Activated CD4-positive, alpha-beta memory T cell treated with anti-CD3 and anti-CD28 coated beads for 36 hours (primary cell): ENCODE data around the gene KNDC1. TPM values are rescaled to one million over a fixed set of nuclear protein-coding genes. Genes with fewer than 3 reads are reported as not detected.
"Not testable (repeated sequence)": the region's sequence is repeated elsewhere in the genome, so short reads cannot be mapped to it uniquely, and the experiment has no call there.

Experiments used
- CTCF ChIA-PET: fragments of 350-600 bp; sonication (Branson Sonifier 250); formaldehyde crosslinking; loops from one replicate; lab custom pipeline; 2021; ENCODE audit warnings: antibody characterized with exemption, inconsistent platforms; lab: Charles Lee
- POLR2A ChIA-PET: fragments of 350-600 bp; sonication (Branson Sonifier 250); formaldehyde crosslinking; loops from one replicate; lab custom pipeline; 2021; ENCODE audit warnings: antibody characterized with exemption; lab: Charles Lee
- DNase-seq: peaks from one replicate; pipeline ENCODE4 v3.0.0-alpha.2; 2020
- H3K27ac Mint-ChIP-seq: one replicate; pipeline ENCODE4 v1.8.0; 2021; ENCODE audit warnings: mixed read lengths
- H3K27me3 Mint-ChIP-seq: one replicate; pipeline ENCODE4 v1.8.0; 2021; ENCODE audit warnings: mixed read lengths
- H3K36me3 Mint-ChIP-seq: one replicate; pipeline ENCODE4 v1.8.0; 2021; ENCODE audit warnings: mixed read lengths
- H3K4me1 Mint-ChIP-seq: one replicate; pipeline ENCODE4 v1.8.0; 2021; ENCODE audit warnings: low read depth, mixed read lengths
- H3K4me3 Mint-ChIP-seq: one replicate; pipeline ENCODE4 v1.8.0; 2021; ENCODE audit warnings: mild to moderate bottlenecking, mixed read lengths
- H3K9me3 Mint-ChIP-seq: one replicate; pipeline ENCODE4 v1.8.0; 2021; ENCODE audit warnings: mixed read lengths
- intact Hi-C: fragments of 100-400 bp; cut with micrococcal nuclease; formaldehyde crosslinking; loops from one replicate; pipeline ENCODE4 v1.15.1; 2023
- total RNA-seq, 2 experiments: library from RNA; stranded (reverse); gene quantifications; one replicate each; pipeline ENCODE4 v1.2.3, GENCODE V29; 2021

Gene KNDC1
- total RNA-seq, 2 experiments from 2014 or later, result 0.17 to 0.70 TPM

GRCh38 chr10:133225707-133226191 lies 65.7 kb downstream of the KNDC1 start:
- H3K4me1 Mint-ChIP-seq, result peaks cover 23% of the 10 kb centered on the region
- H3K9me3 Mint-ChIP-seq, result no peaks in the 10 kb centered on the region
- H3K4me3 Mint-ChIP-seq, result peak overlapping the region; percentile 35
- CTCF ChIA-PET, result interaction anchor here (0.8 to 3.6 kb wide), 3 partner anchors 32 to 82 kb away, joined by 3 to 17 read pairs (median 4); no protein-coding TSS in a partner anchor
- peak overlapping the region; percentile 28 for H3K27ac Mint-ChIP-seq
- POLR2A ChIA-PET, result interaction anchor here (0.9 kb wide), 1 partner anchor 37 kb away, joined by 4 read pairs; no protein-coding TSS in a partner anchor
- no peaks in the 10 kb centered on the region for H3K36me3 Mint-ChIP-seq
- intact Hi-C loops, result loop anchor here (1.0 kb wide), 1 partner anchor 81 kb away; no protein-coding TSS in a partner anchor
- DNase-seq, result peak; percentile 57
- peaks cover 41% of the 10 kb centered on the region for H3K27me3 Mint-ChIP-seq

DNA sequence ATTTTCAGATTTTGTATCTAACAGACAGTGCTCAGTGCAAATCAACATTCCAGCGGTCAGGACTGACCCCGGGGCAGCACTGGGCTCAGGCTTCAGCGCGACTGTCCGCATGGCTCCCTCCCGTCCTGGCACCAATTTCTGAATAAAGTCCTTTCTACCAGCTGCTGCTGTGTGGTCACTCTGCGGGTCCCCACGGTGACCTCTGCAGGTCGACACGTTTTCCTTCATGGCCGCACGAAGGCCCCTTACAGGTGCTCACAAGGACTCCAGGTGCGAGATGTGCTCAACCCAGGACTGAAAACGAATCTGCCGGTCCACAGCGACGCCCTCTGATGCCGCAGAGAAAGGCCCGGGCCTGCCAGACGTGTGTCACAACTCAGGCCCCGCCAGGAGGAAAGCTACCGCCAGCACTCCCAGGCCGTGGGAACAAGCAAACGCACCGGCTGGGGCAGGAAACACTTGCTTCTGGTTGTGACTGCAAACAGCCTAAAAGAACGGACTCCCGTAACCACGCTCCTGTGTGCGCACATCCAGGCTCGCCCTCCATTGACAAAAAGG lies 66.3 kb downstream of the KNDC1 start:
- H3K27me3 Mint-ChIP-seq, result peaks cover 40% of the 10 kb centered on the region

DNA sequence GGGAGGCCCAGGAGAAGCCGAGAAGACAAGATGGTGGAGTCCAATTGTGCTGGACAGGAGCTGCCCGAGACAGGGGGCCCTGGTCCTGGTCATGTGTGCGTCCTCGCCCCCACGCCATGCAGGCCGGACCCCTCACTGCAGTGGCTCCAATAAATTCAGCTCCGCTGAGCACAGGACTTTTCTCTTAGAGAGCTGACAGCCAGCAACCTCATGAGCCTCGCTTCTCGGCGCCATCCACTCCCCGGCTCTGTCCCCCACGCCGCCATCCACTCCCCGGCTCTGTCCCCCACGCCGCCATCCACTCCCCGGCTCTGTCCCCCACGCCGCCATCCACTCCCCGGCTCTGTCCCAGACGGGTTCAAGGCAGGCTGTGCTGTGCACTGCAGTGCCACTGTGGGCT lies 67.2 kb downstream of the KNDC1 start:
- ChIA-PET CTCF (interaction anchor here (3.6 kb wide), 1 partner anchor 84 kb away, joined by 17 read pairs; no protein-coding TSS in a partner anchor), POLR2A (interaction anchor here (0.6 kb wide), 1 partner anchor 103 kb away, joined by 3 read pairs; no protein-coding TSS in a partner anchor)
- intact Hi-C loops, result no loop called here
- Mint-ChIP-seq H3K27me3 (peaks cover 47% of the 10 kb centered on the region), H3K36me3 (no peaks in the 10 kb centered on the region), H3K9me3 (no peaks in the 10 kb centered on the region), H3K27ac (no peak overlapping the region), H3K4me3 (no peak overlapping the region), H3K4me1 (peaks cover 25% of the 10 kb centered on the region)
- DNase-seq, result no peak

More for the DNA sequence above, 66.3 kb downstream of the KNDC1 start:
- no peaks in the 10 kb centered on the region for H3K9me3 Mint-ChIP-seq
- no peaks in the 10 kb centered on the region for H3K36me3 Mint-ChIP-seq
- H3K4me3 Mint-ChIP-seq, result peak overlapping the region; percentile 4
- ChIA-PET CTCF (interaction anchor here (1.1 to 3.6 kb wide), 2 partner anchors 31 to 83 kb away, joined by 3 to 17 read pairs; no protein-coding TSS in a partner anchor), POLR2A (no interaction called here)
- intact Hi-C loops, result loop anchor here (1.0 kb wide), 1 partner anchor 82 kb away; no protein-coding TSS in a partner anchor
- H3K4me1 Mint-ChIP-seq, result peaks cover 24% of the 10 kb centered on the region
- DNase-seq, result peak; percentile 43
- H3K27ac Mint-ChIP-seq, result peak overlapping the region; percentile 10

GRCh38 chr10:133229265-133230043 lies 69.4 kb downstream of the KNDC1 start:
- CTCF ChIA-PET, result no interaction called here
- H3K27me3 Mint-ChIP-seq, result peaks cover 56% of the 10 kb centered on the region
- no peak for DNase-seq
- POLR2A ChIA-PET, result no interaction called here
- H3K4me3 Mint-ChIP-seq, result no peak overlapping the region
- intact Hi-C loops, result no loop called here
- H3K36me3 Mint-ChIP-seq, result no peaks in the 10 kb centered on the region
- peaks cover 25% of the 10 kb centered on the region for H3K4me1 Mint-ChIP-seq
- no peak overlapping the region for H3K27ac Mint-ChIP-seq
- no peaks in the 10 kb centered on the region for H3K9me3 Mint-ChIP-seq

DNA sequence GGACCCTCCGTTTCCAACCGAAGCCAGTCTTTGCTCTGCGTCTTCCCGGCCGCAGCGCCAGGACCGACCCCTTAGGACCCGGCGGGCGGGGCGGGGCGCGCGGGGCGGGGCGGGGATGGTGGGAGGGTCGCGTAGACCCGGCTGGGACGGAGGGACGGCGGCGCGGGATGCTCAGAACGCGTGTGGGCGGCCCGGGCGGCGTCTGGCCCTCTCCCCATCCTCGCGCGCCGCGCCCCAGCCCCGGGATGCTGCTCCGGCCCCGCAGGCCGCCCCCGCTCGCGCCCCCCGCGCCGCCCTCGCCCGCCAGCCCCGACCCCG lies 70.0 kb downstream of the KNDC1 start, which contains the start of gene UTF1:
Gene UTF1 (plus strand): TSS at position 174 of the 318 bp plus-strand sequence. CDS start 72 bp downstream, at position 246.
- intact Hi-C loops, result no loop called here
- Mint-ChIP-seq H3K9me3 (no peaks in the 10 kb centered on the region), H3K36me3 (no peaks in the 10 kb centered on the region), H3K27ac (no peak within 1 kb of the TSS), H3K4me3 (no peak within 1 kb of the TSS), H3K27me3 (peaks cover 56% of the 10 kb centered on the region), H3K4me1 (peaks cover 28% of the 10 kb centered on the region)
- ChIA-PET POLR2A (no interaction called here), CTCF (interaction anchor here (0.6 kb wide), 1 partner anchor 69 kb away, joined by 3 read pairs; no protein-coding TSS in a partner anchor)
- DNase-seq, result no peak

GRCh38 chr10:133230387-133231195 lies 70.6 kb downstream of the KNDC1 start:
- peaks cover 58% of the 10 kb centered on the region for H3K27me3 Mint-ChIP-seq
- no peaks in the 10 kb centered on the region for H3K9me3 Mint-ChIP-seq
- no peak overlapping the region for H3K4me3 Mint-ChIP-seq
- CTCF ChIA-PET, result interaction anchor here (0.6 kb wide), 1 partner anchor 70 kb away, joined by 3 read pairs; no protein-coding TSS in a partner anchor
- no peak for DNase-seq
- POLR2A ChIA-PET, result no interaction called here
- no peak overlapping the region for H3K27ac Mint-ChIP-seq
- H3K36me3 Mint-ChIP-seq, result no peaks in the 10 kb centered on the region
- peaks cover 26% of the 10 kb centered on the region for H3K4me1 Mint-ChIP-seq
- intact Hi-C loops, result no loop called here

GRCh38 chr10:133231244-133231945 lies 71.4 kb downstream of the KNDC1 start:
- Mint-ChIP-seq H3K9me3 (no peaks in the 10 kb centered on the region), H3K4me1 (peaks cover 21% of the 10 kb centered on the region), H3K4me3 (no peak overlapping the region), H3K36me3 (no peaks in the 10 kb centered on the region), H3K27me3 (peaks cover 54% of the 10 kb centered on the region), H3K27ac (no peak overlapping the region)
- ChIA-PET CTCF (no interaction called here), POLR2A (no interaction called here)
- intact Hi-C loops, result no loop called here
- DNase-seq, result no peak

DNA sequence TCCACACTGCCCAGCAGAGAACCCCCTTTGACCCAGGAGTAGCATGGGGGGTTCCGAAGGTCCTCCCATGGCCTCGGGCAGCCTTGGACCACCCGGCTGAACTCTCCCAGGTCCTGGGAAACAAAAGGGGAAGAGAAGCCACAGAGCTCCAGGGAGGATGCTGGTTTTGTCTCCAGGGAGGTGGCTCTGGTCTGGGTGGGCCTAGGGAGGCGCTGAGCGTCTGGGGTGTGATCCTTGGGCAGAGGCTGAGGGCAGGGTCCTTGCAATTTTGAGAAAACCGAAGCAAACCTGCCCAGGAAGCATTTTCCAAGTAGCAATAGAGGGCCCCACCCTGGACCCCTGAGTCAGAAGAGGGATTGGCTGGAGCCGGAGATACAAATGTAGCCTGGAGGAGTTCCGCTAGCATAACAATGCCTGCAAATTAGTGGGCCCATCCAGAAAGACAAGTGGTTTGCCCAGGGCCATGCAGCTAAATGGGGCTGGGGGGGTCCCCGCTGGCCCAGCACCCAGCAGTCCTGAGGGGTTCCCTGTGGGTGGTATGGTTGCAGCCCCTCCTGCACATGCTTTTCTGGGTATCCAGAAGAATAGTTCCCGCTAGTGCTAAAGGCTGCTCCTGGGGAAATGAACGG lies 72.0 kb downstream of the KNDC1 start:
- Mint-ChIP-seq H3K27me3 (peaks cover 48% of the 10 kb centered on the region), H3K4me3 (no peak overlapping the region), H3K9me3 (no peaks in the 10 kb centered on the region), H3K27ac (peak overlapping the region; percentile 51), H3K4me1 (peaks cover 15% of the 10 kb centered on the region), H3K36me3 (no peaks in the 10 kb centered on the region)
- ChIA-PET POLR2A (no interaction called here), CTCF (no interaction called here)
- DNase-seq, result no peak
- intact Hi-C loops, result no loop called here

DNA sequence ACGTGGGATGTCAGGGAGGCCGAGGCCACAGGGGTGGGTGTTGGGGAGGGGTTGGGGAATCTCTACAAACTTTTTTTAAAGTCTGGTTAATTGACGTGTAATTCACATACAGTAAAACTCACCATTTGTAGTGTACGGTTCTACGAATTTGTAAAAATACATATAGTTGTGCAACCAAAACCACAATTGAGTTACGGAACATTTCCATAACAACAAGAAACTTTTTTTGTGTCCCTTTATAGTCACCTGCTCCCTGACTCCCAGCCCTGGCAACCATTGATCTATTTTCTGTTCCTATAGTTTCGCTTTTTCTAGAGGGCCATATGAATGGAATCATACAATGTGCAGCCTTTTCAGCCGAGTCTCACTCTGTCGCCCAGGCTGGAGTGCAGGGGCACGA lies 74.8 kb downstream of the KNDC1 start:
- peak overlapping the region; percentile 29 for H3K4me3 Mint-ChIP-seq

GRCh38 chr10:133235265-133235855 lies 75.3 kb downstream of the KNDC1 start:
- Mint-ChIP-seq H3K9me3 (no peaks in the 10 kb centered on the region), H3K4me1 (peaks cover 10% of the 10 kb centered on the region), H3K27ac (no peak overlapping the region), H3K4me3 (no peak overlapping the region), H3K36me3 (no peaks in the 10 kb centered on the region), H3K27me3 (peaks cover 42% of the 10 kb centered on the region)
- CTCF ChIA-PET, result no interaction called here
- peak; percentile 33 for DNase-seq
- POLR2A ChIA-PET, result no interaction called here
- intact Hi-C loops, result no loop called here

More for the DNA sequence above, 74.8 kb downstream of the KNDC1 start:
- CTCF ChIA-PET, H3K4me1 Mint-ChIP-seq, intact Hi-C loops, H3K36me3 Mint-ChIP-seq, H3K9me3 Mint-ChIP-seq, DNase-seq, POLR2A ChIA-PET, H3K27ac Mint-ChIP-seq: not testable (repeated sequence)
- peaks cover 40% of the 10 kb centered on the region for H3K27me3 Mint-ChIP-seq
